Parathyroid adenoma (tissue), 2 donors: ENCODE data around the gene TRAF3.

Source experiments
- H2AFZ ChIP-seq: fragments of 300-600 bp; sonication (generic); one replicate; pipeline ENCODE4 v1.7.0; 2017; ENCODE audit warnings: antibody characterized with exemption, mild to moderate bottlenecking
- H3K27ac ChIP-seq: fragments of 300-600 bp; sonication (generic); one replicate; pipeline ENCODE4 v1.7.0; 2017
- H3K27me3 ChIP-seq: fragments of 300-600 bp; sonication (generic); one replicate; pipeline ENCODE4 v1.7.0; 2017; ENCODE audit warnings: low read length; ENCODE audit not compliant: control insufficient read depth, insufficient read depth
- H3K36me3 ChIP-seq: fragments of 300-600 bp; sonication (generic); one replicate; pipeline ENCODE4 v1.7.0; 2017; ENCODE audit warnings: low read length; ENCODE audit not compliant: control insufficient read depth, insufficient read depth
- H3K4me1 ChIP-seq: fragments of 300-600 bp; sonication (generic); one replicate; pipeline ENCODE4 v1.7.0; 2017; ENCODE audit warnings: control low read depth
- H3K4me2 ChIP-seq: fragments of 300-600 bp; sonication (generic); one replicate; pipeline ENCODE4 v1.7.0; 2017; ENCODE audit warnings: low read length
- H3K4me3 ChIP-seq: fragments of 300-600 bp; sonication (generic); one replicate; pipeline ENCODE4 v1.7.0; 2017; ENCODE audit warnings: low read depth, low read length
- H3K79me2 ChIP-seq: fragments of 300-600 bp; sonication (generic); one replicate; pipeline ENCODE4 v1.7.0; 2017; ENCODE audit warnings: control low read depth
- H3K9ac ChIP-seq: fragments of 300-600 bp; sonication (generic); one replicate; pipeline ENCODE4 v1.7.0; 2017; ENCODE audit warnings: mild to moderate bottlenecking
- H3K9me3 ChIP-seq: fragments of 300-600 bp; sonication (generic); one replicate; pipeline ENCODE4 v1.7.0; 2017; ENCODE audit warnings: low read length; ENCODE audit not compliant: control insufficient read depth
- TF ChIP-seq, protein P1 (sequence below): fragments of 300-600 bp; sonication (generic); IDR thresholded peaks from one replicate; pipeline ENCODE4 v1.7.0; 2017; ENCODE audit warnings: antibody characterized with exemption, mild to moderate bottlenecking
- donor health status: primary hyperparathyroidism.

Gene TRAF3

DNA sequence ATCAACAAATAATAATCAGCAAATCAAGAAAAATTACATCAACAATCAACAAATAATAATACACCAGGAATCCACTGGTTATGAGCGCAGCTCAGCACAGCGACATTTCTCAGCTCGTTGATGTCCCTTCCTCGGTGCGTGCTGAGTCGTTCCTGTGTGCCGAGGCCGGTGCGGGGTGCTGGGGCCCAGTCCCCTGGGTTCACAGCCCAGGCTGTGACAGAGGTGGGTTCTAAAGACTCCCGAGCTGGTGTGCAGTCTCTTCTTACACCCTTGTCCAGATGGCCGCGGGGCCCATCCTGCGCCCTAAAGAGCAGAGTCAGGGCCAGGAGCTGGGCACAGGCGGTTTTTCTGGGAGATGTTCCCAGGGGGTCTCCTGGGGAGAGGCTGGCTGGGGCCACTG is 26.9 kb upstream of the TRAF3 start:
- no peak overlapping the region for H3K27ac ChIP-seq
- H3K27me3 ChIP-seq = no peaks in the 10 kb centered on the region
- H3K79me2 ChIP-seq = no peaks in the 10 kb centered on the region
- H3K4me3 ChIP-seq = no peak overlapping the region
- H3K36me3 ChIP-seq = no peaks in the 10 kb centered on the region
- no peak overlapping the region for H2AFZ ChIP-seq
- no peaks in the 10 kb centered on the region for H3K9me3 ChIP-seq
- H3K4me2 ChIP-seq = no peak overlapping the region
- no peak overlapping the region for H3K9ac ChIP-seq
- TF ChIP-seq, protein P1, sequence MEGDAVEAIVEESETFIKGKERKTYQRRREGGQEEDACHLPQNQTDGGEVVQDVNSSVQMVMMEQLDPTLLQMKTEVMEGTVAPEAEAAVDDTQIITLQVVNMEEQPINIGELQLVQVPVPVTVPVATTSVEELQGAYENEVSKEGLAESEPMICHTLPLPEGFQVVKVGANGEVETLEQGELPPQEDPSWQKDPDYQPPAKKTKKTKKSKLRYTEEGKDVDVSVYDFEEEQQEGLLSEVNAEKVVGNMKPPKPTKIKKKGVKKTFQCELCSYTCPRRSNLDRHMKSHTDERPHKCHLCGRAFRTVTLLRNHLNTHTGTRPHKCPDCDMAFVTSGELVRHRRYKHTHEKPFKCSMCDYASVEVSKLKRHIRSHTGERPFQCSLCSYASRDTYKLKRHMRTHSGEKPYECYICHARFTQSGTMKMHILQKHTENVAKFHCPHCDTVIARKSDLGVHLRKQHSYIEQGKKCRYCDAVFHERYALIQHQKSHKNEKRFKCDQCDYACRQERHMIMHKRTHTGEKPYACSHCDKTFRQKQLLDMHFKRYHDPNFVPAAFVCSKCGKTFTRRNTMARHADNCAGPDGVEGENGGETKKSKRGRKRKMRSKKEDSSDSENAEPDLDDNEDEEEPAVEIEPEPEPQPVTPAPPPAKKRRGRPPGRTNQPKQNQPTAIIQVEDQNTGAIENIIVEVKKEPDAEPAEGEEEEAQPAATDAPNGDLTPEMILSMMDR = no peak
- no peaks in the 10 kb centered on the region for H3K4me1 ChIP-seq

DNA sequence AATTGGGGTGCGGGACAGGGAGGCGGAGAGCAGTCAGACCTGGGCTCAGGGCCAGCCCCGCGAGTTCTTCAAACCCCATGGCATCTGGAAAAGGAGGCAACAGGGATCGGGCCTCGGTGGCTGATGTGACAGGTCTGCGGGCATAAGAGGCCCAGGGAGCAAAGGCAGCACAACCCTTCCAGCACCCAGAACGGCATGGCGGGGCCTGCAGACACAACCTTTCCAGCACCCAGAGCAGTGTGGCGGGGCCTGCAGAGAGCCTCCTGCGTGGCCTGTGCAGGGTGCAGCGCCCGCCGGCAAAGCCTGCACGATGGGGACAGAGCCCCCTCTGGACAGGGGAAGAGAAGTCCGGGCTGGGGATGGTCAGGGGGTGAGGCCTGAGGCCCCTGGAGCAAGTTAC is 26.2 kb upstream of the TRAF3 start:
- Histone ChIP-seq H3K9ac (no peak overlapping the region), H3K27me3 (no peaks in the 10 kb centered on the region), H3K27ac (no peak overlapping the region), H2AFZ (no peak overlapping the region), H3K9me3 (no peaks in the 10 kb centered on the region), H3K36me3 (no peaks in the 10 kb centered on the region), H3K4me3 (no peak overlapping the region), H3K4me2 (no peak overlapping the region), H3K4me1 (no peaks in the 10 kb centered on the region), H3K79me2 (no peaks in the 10 kb centered on the region)
- TF ChIP-seq, protein P1 = no peak

DNA sequence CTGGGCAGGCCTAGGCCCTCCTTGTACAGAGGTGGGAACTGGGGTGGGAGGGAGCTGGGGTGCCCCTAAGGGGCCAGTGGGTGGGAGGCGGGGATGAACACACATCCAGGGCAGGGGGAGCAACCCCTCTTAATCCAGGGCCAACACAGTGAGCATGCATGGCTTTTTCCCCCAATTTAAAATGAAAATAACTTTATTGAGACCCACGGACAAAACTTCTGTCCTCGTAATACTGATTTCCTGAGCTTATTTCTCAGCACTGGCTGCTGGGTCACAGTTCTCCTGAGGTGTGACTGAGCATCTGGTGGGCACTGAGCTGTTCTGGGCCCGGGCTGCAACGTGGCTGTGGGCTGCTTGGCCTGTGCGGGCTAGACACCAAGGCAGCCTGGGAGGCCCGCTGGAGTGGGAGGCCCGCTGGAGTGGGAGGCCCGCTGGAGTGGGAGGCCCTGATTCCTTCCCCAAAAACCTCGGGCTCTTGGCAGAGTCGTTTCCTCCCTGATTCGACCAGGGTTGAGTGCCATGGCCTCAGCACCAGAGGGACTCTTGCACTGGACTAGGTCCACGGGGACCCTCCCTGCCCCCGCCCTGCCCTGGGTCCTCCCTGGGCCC is 24.9 kb upstream of the TRAF3 start:
- no peak overlapping the region for H3K27ac ChIP-seq
- no peak overlapping the region for H3K4me3 ChIP-seq

DNA sequence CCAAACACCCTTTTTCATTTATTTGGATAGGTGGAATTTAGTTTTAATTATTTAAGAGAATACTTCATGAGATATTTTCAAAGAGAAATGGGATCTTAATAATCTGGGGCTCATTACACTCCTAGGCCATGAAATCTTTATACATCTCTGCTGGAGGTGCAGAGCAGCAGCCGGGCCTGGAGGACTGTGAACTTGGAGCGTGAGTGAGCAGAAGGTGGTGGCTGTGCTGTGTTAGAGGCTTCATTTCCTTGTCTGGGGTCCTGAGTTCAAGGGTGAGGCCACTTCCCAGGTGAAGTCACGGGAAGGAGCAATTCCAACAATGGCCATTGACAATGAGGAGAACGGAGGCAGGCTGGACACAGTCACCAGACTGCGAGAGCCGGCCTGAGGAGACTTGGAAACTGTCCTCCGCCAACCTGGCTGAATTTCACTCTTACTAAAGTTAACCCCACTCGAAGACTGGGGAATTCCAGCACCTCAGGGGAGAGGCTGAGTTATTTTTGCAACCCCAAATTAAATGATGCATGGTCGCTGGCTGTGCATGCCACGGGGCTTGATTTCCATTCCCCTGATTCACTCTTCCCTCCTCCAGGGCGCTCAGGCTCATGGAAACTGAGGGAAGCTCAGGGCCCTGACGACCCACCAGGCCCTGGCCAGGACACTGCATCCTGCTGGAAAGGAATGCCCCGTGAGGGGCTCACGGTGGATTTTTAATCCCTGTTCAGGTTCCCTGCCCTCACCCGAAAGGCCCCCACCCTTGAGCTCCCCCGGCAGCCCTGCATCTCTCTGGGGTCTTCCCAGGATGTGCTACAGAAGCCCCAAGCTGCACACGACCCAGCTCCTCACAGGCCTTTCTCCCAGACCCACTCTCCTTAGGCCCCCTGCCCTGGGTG is 22.6 kb upstream of the TRAF3 start:
- Histone ChIP-seq H3K4me1 (no peaks in the 10 kb centered on the region), H3K9ac (no peak overlapping the region), H2AFZ (no peak overlapping the region), H3K79me2 (no peaks in the 10 kb centered on the region), H3K27ac (no peak overlapping the region), H3K4me3 (no peak overlapping the region), H3K27me3 (no peaks in the 10 kb centered on the region), H3K9me3 (no peaks in the 10 kb centered on the region), H3K4me2 (no peak overlapping the region), H3K36me3 (no peaks in the 10 kb centered on the region)
- TF ChIP-seq, protein P1 = no peak

More for the DNA sequence above, 24.9 kb upstream of the TRAF3 start:
- Histone ChIP-seq H3K9ac (no peak overlapping the region), H3K36me3 (no peaks in the 10 kb centered on the region), H2AFZ (no peak overlapping the region), H3K4me1 (no peaks in the 10 kb centered on the region), H3K4me2 (no peak overlapping the region), H3K9me3 (no peaks in the 10 kb centered on the region), H3K27me3 (no peaks in the 10 kb centered on the region), H3K79me2 (no peaks in the 10 kb centered on the region)
- TF ChIP-seq, protein P1 = no peak
